IMR-90 (cell line): ENCODE data around the gene CD300C. TPM values are rescaled to one million over a fixed set of nuclear protein-coding genes. Genes with fewer than 3 reads are reported as not detected.

ENCODE experiments used
- ATAC-seq: fragments of 200-7000 bp; cut with Tn5 transposase; 2 replicates; pipeline ENCODE4 v1.9.1; 2020; ENCODE audit warnings: low read depth, mild to moderate bottlenecking, moderate library complexity
- BruUV-seq: library from RNA; stranded (reverse); fragments of 400-500 nt; replicated peaks from 2 replicates; lab custom pipeline; 2021; lab: Mats Ljungman, UMichigan
- CTCF ChIA-PET: fragments of 300-600 bp; formaldehyde crosslinking; extraction: SDS; loops from one replicate; lab custom pipeline; 2021; ENCODE audit warnings: antibody characterized with exemption; lab: Yijun Ruan, JAX
- POLR2A ChIA-PET: fragments of 300-600 bp; sonication (Branson Sonifier 250); formaldehyde crosslinking; loops from one replicate; lab custom pipeline; 2022; ENCODE audit warnings: antibody characterized with exemption; ENCODE audit not compliant: unreplicated experiment; lab: Charles Lee
- DNase-seq: peaks from one replicate; pipeline ENCODE4 v3.0.0; 2013
- H2AFZ ChIP-seq: replicated peaks from 2 replicates; pipeline ENCODE3; 2013; ENCODE audit warnings: low read length, mild to moderate bottlenecking; ENCODE audit not compliant: poor library complexity
- H2AK5ac ChIP-seq: 2 replicates; pipeline ENCODE4 v1.6.1; 2013; ENCODE audit warnings: low read depth, low read length, inconsistent platforms
- H2AK9ac ChIP-seq: replicated peaks from 2 replicates; pipeline ENCODE3; 2013; ENCODE audit warnings: mild to moderate bottlenecking, low read depth, low read length, moderate library complexity; ENCODE audit not compliant: poor library complexity
- H2BK120ac ChIP-seq: 2 replicates; pipeline ENCODE4 v1.6.1; 2013; ENCODE audit warnings: low read depth, low read length, inconsistent platforms
- H2BK15ac ChIP-seq: 3 replicates; pipeline ENCODE4 v1.6.1; 2013; ENCODE audit warnings: low read depth, low read length, inconsistent platforms
- H2BK20ac ChIP-seq: 2 replicates; pipeline ENCODE4 v1.6.1; 2013; ENCODE audit warnings: low read depth, mild to moderate bottlenecking, inconsistent platforms, low read length, moderate library complexity
- H2BK5ac ChIP-seq: 2 replicates; pipeline ENCODE4 v1.6.1; 2013; ENCODE audit warnings: mild to moderate bottlenecking, low read depth, low read length, inconsistent platforms; ENCODE audit not compliant: poor library complexity, severe bottlenecking
- H3K14ac ChIP-seq: replicated peaks from 2 replicates; pipeline ENCODE4 v1.6.1; 2013; ENCODE audit warnings: low read depth, low read length, inconsistent platforms
- H3K18ac ChIP-seq: 2 replicates; pipeline ENCODE4 v1.6.1; 2013; ENCODE audit warnings: low read depth, low read length, control low read depth
- H3K23ac ChIP-seq: 2 replicates; pipeline ENCODE4 v1.6.1; 2013; ENCODE audit warnings: low read depth, low read length, inconsistent platforms
- H3K27ac ChIP-seq: 2 replicates; pipeline ENCODE4 v1.5.1; 2013; ENCODE audit warnings: mild to moderate bottlenecking, control low read depth, low read length; ENCODE audit not compliant: insufficient read depth
- H3K27me3 ChIP-seq: 2 replicates; pipeline ENCODE4 v1.6.1; 2013; ENCODE audit warnings: low read length; ENCODE audit not compliant: control insufficient read depth, insufficient read depth
- H3K36me3 ChIP-seq: 2 replicates; pipeline ENCODE4 v1.6.1; 2013; ENCODE audit warnings: low read length, mixed read lengths; ENCODE audit not compliant: control insufficient read depth, insufficient read depth
- H3K4ac ChIP-seq: 2 replicates; pipeline ENCODE4 v1.6.1; 2013; ENCODE audit warnings: low read depth, low read length, inconsistent platforms
- H3K4me1 ChIP-seq: 2 replicates; pipeline ENCODE4 v1.6.1; 2013; ENCODE audit warnings: low read length, mixed read lengths; ENCODE audit not compliant: control insufficient read depth, insufficient read depth
- H3K4me2 ChIP-seq: 2 replicates; pipeline ENCODE4 v1.6.1; 2013; ENCODE audit warnings: low read depth, mild to moderate bottlenecking, control low read depth, low read length, moderate library complexity
- H3K4me3 ChIP-seq: 2 replicates; pipeline ENCODE4 v1.5.1; 2013; ENCODE audit warnings: low read depth, mild to moderate bottlenecking, control low read depth, low read length, moderate library complexity; ENCODE audit not compliant: insufficient read depth
- H3K56ac ChIP-seq: 2 replicates; pipeline ENCODE4 v1.6.1; 2013; ENCODE audit warnings: low read length, inconsistent platforms; ENCODE audit not compliant: insufficient read depth; ENCODE audit errors: extremely low read depth
- H3K79me1 ChIP-seq, 2 experiments: 2 replicates each; pipeline ENCODE4 v1.6.1; 2013; ENCODE audit warnings: low read length in 2 of 2, inconsistent platforms in 1 of 2, low read depth in 1 of 2
- H3K9ac ChIP-seq: 2 replicates; pipeline ENCODE4 v1.6.1; 2013; ENCODE audit warnings: low read depth, low read length, control low read depth
- H3K9me1 ChIP-seq: 2 replicates; pipeline ENCODE4 v1.6.1; 2013; ENCODE audit warnings: low read length, inconsistent platforms; ENCODE audit not compliant: insufficient read depth
- H3K9me3 ChIP-seq: 2 replicates; pipeline ENCODE4 v1.6.1; 2013; ENCODE audit warnings: low read length; ENCODE audit not compliant: control insufficient read depth, insufficient read depth
- H4K20me1 ChIP-seq: 2 replicates; pipeline ENCODE4 v1.6.1; 2013; ENCODE audit warnings: low read length, inconsistent platforms; ENCODE audit not compliant: insufficient read depth
- H4K5ac ChIP-seq: 2 replicates; pipeline ENCODE4 v1.6.1; 2013; ENCODE audit warnings: mild to moderate bottlenecking, low read depth, low read length, control low read depth
- H4K8ac ChIP-seq, 2 experiments: 2 replicates each; pipeline ENCODE4 v1.6.1; 2013; ENCODE audit warnings: low read depth in 2 of 2, low read length in 2 of 2, control low read depth in 1 of 2, inconsistent platforms in 1 of 2
- H4K91ac ChIP-seq: 2 replicates; pipeline ENCODE4 v1.6.1; 2013; ENCODE audit warnings: low read depth, low read length, inconsistent platforms; ENCODE audit not compliant: insufficient read depth
- BHLHE40 ChIP-seq: fragments of 150-350 bp; IDR thresholded peaks from 2 replicates; pipeline ENCODE4 v1.6.1; 2016; ENCODE audit warnings: mild to moderate bottlenecking, low read depth, low read length
- CHD1 ChIP-seq: IDR thresholded peaks from 2 replicates; pipeline ENCODE4 v1.6.1; 2012; ENCODE audit warnings: low read depth, low read length, improper control_type of control experiment
- MAZ ChIP-seq: IDR thresholded peaks from 2 replicates; pipeline ENCODE4 v1.6.1; 2012; ENCODE audit warnings: low read depth, mild to moderate bottlenecking, low read length, improper control_type of control experiment, moderate library complexity, borderline replicate concordance
- NFE2L2 ChIP-seq: fragments of 150-350 bp; IDR thresholded peaks from 2 replicates; pipeline ENCODE4 v1.6.1; 2016; ENCODE audit warnings: low read depth, mild to moderate bottlenecking, low read length
- POLR2A ChIP-seq: IDR thresholded peaks from 2 replicates; pipeline ENCODE4 v1.6.1; 2012; ENCODE audit warnings: mild to moderate bottlenecking, low read depth, low read length
- RAD21 ChIP-seq: IDR thresholded peaks from 2 replicates; pipeline ENCODE4 v1.6.1; 2012; ENCODE audit warnings: low read length, improper control_type of control experiment
- WGBS, 2 experiments: methylation state at CpG; one replicate each; pipeline versions ENCODE4 v1.1.5 to v1.1.7; 2013; ENCODE audit warnings: missing lambda C conversion rate in 2 of 2; ENCODE audit not compliant: insufficient read length in 1 of 2; ENCODE audit errors: extremely low coverage in 2 of 2; 5-methylcytosine and 5-hydroxymethylcytosine counted together
- dilution Hi-C: fragments of 300-500 bp; cut with HindIII; formaldehyde crosslinking; loops from one replicate; pipeline ENCODE4 v1.14.3; 2018; ENCODE audit warnings: low sequenced_read_pairs; ENCODE audit not compliant: unreplicated experiment
- in situ Hi-C: fragments of 300-500 bp; cut with MboI; formaldehyde crosslinking; loops from 3 replicates; pipeline ENCODE4 v1.14.3; 2019; ENCODE audit warnings: low sequenced_read_pairs, inconsistent platforms, mixed read lengths
- intact Hi-C: fragments of 100-400 bp; cut with micrococcal nuclease; formaldehyde crosslinking; loops from 2 replicates; pipeline ENCODE4 v1.10.0; 2022
- polyA plus RNA-seq, 3 experiments: library from polyadenylated mRNA; depleted of rRNA; stranded (reverse); fragments of >200 nt; gene quantifications; 2 replicates each; pipeline ENCODE4 v1.2.3, GENCODE V29; 2012; ENCODE audit warnings: low replicate concordance in 1 of 3
- total RNA-seq: library from RNA; depleted of rRNA; stranded (reverse); fragments of >200 nt; gene quantifications from 2 replicates; pipeline ENCODE4 v1.2.3, GENCODE V29; 2012

Gene CD300C
- total and polyA plus RNA-seq, 2 of the 4 experiments (the other 2 are of a cell fraction), result not detected

- in situ Hi-C loops, result no loop called here
- ChIA-PET CTCF (no interaction called here), POLR2A (no interaction called here)
- dilution Hi-C loops, result no loop called here
- Histone ChIP-seq H3K9ac (no peak overlapping the region), H3K9me3 (peaks cover 31% of the 10 kb centered on the region), H2BK15ac (no peak overlapping the region), H3K4me1 (no peaks in the 10 kb centered on the region), H3K9me1 (no peaks in the 10 kb centered on the region), H3K4ac (no peak overlapping the region), H3K14ac (no peak overlapping the region), H3K56ac (no peak overlapping the region), H3K79me1 (no peaks in the 10 kb centered on the region), H4K20me1 (no peaks in the 10 kb centered on the region), H2AFZ (no peak overlapping the region), H2AK9ac (peak overlapping the region; percentile 28), H2AK5ac (no peak overlapping the region), H4K91ac (no peak overlapping the region), H4K8ac (no peak overlapping the region), H3K4me3 (no peak overlapping the region), H3K36me3 (no peaks in the 10 kb centered on the region), H2BK5ac (peak overlapping the region; percentile 88), H2BK120ac (no peak overlapping the region), H3K23ac (no peak overlapping the region), H3K27me3 (no peaks in the 10 kb centered on the region), H4K5ac (no peak overlapping the region), H3K4me2 (no peak overlapping the region), H3K18ac (no peak overlapping the region), H2BK20ac (no peak overlapping the region), H3K27ac (no peak overlapping the region)
- DNase-seq (no peak), ATAC-seq (no peak)
- TF ChIP-seq CHD1 (no peak), MAZ (no peak), NFE2L2 (no peak), BHLHE40 (no peak), POLR2A (no peak), RAD21 (no peak)
- no TSS peak for BruUV-seq
- intact Hi-C loops, result no loop called here
- 30% methylated on average over 2 of the region's 4 CpGs; no CpG with 5 or more reads in 1 of the 2 experiments for WGBS, 2 experiments
These were observed 22.4 kb upstream of the CD300C start for GRCh38 chr17:74568106-74568873.
